Lower leg skin (tissue), 4 donors: ENCODE measurements around the gene CDK5. TPM values are rescaled to one million over a fixed set of nuclear protein-coding genes. Genes with fewer than 3 reads are reported as not detected.

Experiments used
- DNase-seq, 2 donors: peaks; one replicate each; pipeline ENCODE4 v3.0.0-alpha.2; 2019; ENCODE audit warnings: low spot score in 2 of 2
- H3K4me3 ChIP-seq: fragments of 200-600 bp; sonication (generic); 2 replicates; pipeline ENCODE4 v1.5.1; 2017; ENCODE audit warnings: mild to moderate bottlenecking, low read depth; ENCODE audit not compliant: poor library complexity, severe bottlenecking
- POLR2A ChIP-seq, 2 donors: fragments of 450-650 bp; IDR thresholded peaks; one replicate each; pipeline ENCODE4 v1.6.1; 2016 to 2017; ENCODE audit warnings: antibody characterized with exemption in 2 of 2, mild to moderate bottlenecking in 1 of 2, moderate library complexity in 1 of 2
- WGBS, 2 donors: methylation state at CpG; one replicate each; pipeline ENCODE4 v1.1.5; 2018; 5-methylcytosine and 5-hydroxymethylcytosine counted together
- intact Hi-C: fragments of 100-400 bp; cut with DNase I; formaldehyde crosslinking; loops from one replicate; pipeline ENCODE4 v1.15.0; 2023; ENCODE audit warnings: low total_unique reads
- total RNA-seq, 4 donors: library from RNA; depleted of rRNA; stranded (reverse); fragments of >200 nt; gene quantifications; one replicate each; pipeline ENCODE4 v1.1.0, GENCODE V29; 2016
- TF ChIP-seq, protein P1 (sequence below), 3 donors: fragments of 450-650 bp; IDR thresholded peaks; one replicate each; pipeline ENCODE4 v1.5.1; 2016; ENCODE audit warnings: antibody characterized with exemption in 3 of 3, mild to moderate bottlenecking in 3 of 3, moderate library complexity in 2 of 3

The CDK5 gene
- total RNA-seq, 4 donors from 2014 or later, result 3.9 to 13.7 (median 7.2) TPM

DNA sequence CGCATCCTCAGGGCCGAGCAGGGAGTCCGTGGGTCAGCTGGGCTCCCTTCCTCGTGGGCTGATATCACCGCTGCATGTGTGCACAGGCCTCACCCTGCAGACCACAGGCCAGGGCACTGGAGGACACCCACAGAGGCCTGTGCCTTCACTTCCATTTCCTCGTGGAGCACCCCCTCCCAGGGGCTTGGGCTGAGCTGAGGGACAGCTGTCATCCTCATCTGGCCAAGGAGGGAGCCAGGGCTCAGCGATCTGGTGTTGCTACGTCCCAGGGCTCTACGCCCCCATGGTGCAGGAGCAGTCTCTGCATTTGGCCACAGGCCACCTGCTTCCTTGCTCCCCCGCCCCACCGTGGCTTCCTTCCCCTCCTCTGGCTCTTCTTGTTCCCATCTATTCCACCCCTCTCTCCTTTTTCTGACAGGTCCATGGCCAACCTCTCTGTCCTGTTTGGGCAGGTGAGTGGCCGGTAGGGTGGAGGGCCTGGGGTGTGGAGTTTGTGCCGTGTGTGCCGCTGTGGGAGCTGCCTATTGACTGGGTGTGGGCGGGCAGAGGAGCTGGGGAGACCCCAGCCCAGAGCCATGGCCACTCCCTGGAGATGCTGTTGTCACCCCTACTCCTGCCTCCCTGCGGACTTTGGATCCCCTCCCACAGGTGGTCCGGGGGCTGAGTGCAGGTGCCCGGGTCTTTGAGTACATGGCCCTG, 17.7 kb downstream of the CDK5 start:
- no peak for DNase-seq
- TF ChIP-seq POLR2A (IDR thresholded peaks at IDR 0.05), result no peak
- TF ChIP-seq, protein P1, sequence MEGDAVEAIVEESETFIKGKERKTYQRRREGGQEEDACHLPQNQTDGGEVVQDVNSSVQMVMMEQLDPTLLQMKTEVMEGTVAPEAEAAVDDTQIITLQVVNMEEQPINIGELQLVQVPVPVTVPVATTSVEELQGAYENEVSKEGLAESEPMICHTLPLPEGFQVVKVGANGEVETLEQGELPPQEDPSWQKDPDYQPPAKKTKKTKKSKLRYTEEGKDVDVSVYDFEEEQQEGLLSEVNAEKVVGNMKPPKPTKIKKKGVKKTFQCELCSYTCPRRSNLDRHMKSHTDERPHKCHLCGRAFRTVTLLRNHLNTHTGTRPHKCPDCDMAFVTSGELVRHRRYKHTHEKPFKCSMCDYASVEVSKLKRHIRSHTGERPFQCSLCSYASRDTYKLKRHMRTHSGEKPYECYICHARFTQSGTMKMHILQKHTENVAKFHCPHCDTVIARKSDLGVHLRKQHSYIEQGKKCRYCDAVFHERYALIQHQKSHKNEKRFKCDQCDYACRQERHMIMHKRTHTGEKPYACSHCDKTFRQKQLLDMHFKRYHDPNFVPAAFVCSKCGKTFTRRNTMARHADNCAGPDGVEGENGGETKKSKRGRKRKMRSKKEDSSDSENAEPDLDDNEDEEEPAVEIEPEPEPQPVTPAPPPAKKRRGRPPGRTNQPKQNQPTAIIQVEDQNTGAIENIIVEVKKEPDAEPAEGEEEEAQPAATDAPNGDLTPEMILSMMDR (IDR thresholded peaks at IDR 0.05), result no peak
- 74 to 77% methylated on average over 16 to 18 of the region's 18 CpGs for WGBS, 2 donors
- intact Hi-C loops, result no loop called here
- no peak overlapping the region for H3K4me3 ChIP-seq

DNA sequence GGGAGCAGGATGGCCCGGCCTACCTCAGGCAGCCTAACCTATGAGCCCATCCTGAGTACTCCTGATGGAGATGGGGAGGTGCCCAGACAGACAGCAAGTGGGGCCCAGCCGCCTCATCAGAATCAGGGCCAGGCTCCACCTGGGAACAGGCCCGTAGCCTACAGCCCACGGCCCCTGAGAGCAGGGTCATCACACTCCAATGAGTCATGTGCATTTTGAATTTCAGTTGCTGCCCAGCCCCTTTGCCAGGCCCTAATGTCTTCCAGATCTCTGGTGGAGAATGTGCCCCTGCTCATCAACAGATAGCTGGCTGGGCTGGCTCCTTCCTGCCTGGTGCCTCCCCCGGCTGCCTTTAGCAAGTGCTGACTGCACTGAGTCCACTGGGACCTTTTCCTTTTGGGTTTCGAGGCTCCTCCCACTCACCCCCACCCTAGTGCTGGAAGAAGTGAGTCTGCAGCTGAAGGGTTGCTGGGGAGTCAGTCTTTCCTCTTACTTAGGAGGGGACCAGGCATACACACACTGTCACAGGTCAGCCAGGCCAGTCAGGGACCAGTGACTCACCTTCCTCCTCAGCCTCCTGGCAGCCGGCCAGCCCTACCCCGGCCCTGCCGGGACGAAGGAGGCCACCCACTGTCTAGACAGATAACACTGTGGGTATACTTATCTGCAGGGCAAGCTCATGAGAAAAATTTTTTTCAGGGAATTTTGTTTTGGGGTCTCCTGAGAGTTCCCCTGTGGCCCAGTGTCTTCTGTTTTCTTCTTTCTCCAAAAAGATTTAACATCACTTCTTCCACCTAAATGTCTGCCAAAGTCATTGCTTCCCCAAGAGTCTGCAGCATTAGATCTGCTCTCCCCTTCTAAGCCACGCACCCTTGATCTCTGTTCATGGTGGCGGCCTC, 18.5 kb downstream of the CDK5 start:
- WGBS, 2 donors, result 37 to 48% methylated on average over 12 of the region's 12 CpGs
- DNase-seq, result peak in 1 of 2 donors; percentile 92
- TF ChIP-seq, protein P1 (IDR thresholded peaks at IDR 0.05), result no peak
- no peak for TF ChIP-seq POLR2A (IDR thresholded peaks at IDR 0.05)
- intact Hi-C loops, result no loop called here
- no peak overlapping the region for H3K4me3 ChIP-seq

DNA sequence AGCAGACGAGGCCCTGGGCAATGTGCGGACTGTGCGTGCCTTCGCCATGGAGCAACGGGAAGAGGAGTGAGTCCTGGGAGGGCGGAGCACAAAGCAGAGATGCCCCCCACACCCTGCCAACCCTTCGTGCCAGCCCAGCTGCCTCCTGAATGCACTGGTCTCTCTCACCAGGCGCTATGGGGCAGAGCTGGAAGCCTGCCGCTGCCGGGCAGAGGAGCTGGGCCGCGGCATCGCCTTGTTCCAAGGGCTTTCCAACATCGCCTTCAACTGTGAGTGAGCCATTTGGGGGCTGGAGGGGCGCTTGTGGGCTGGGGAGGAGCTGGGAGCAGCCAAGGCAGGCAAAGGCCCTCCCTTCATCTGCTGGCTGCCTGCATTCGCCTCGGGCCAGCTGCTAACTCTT, 21.8 kb downstream of the CDK5 start:
- TF ChIP-seq, protein P1 (IDR thresholded peaks at IDR 0.05), result no peak
- no peak for TF ChIP-seq POLR2A (IDR thresholded peaks at IDR 0.05)
- H3K4me3 ChIP-seq, result no peak overlapping the region
- no peak for DNase-seq
- WGBS, 2 donors, result 90 to 95% methylated on average over 12 to 14 of the region's 17 CpGs
- intact Hi-C loops, result no loop called here

DNA sequence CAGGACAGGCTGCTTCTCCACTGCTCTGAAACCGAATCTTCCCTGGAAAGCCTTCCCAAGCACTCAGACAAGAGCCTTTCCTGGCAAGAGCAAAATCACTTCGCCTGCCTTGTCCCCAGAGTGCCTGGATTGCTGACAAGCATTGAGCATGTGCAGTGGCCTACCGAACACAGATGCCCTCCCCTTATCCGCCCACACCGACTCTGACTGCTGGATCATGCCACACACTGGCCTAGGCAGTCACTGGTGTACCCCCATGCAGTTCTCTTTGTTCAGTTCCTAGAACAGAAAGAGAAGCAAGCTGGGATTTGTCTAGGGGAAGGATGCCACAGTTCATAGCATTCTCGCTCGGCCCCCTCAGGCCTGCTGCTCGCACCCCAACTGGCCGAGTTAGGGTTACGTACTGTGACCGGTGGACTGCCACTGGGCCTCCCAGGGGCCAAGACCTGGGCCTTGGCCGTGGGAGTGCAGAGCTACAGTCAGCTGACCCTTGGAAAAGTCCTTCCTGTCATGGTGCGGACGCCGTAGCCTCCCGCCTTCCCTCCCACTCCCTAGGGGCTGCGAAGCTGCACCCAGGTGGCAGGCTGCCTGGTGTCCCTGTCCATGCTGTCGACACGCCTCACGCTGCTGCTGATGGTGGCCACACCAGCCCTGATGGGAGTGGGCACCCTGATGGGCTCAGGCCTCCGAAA, 22.5 kb downstream of the CDK5 start:
- DNase-seq, result no peak
- intact Hi-C loops, result no loop called here
- no peak overlapping the region for H3K4me3 ChIP-seq
- 89% methylated on average over 21 of the region's 21 CpGs for WGBS, 2 donors
- no peak for TF ChIP-seq POLR2A (IDR thresholded peaks at IDR 0.05)
- TF ChIP-seq, protein P1 (IDR thresholded peaks at IDR 0.05), result no peak

DNA sequence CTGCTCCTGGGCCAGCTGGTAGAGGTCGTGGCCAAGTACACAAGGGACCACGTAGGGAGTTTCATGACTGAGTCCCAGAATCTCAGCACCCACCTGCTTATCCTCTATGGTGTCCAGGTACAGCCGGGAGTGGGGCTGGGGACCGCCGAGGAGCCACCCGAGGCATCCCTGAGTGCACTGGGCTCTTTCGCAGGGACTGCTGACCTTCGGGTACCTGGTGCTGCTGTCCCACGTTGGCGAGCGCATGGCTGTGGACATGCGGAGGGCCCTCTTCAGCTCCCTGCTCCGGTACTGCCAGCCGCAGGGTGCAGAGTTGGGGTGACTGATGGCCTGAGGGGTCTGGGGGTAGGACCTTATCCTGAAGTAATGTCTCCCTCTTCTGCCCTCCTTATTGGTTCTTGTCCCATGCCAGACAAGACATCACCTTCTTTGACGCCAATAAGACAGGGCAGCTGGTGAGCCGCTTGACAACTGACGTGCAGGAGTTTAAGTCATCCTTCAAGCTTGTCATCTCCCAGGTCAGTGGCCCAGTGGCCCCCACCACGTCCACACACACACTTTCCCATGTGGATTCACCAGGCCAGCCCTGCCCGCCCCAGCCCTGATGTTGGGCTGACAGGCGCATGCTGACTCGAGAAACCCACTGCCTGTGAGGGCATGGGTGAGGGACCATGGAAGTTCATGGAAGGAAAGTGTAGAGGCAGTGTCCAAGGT, 23.2 kb downstream of the CDK5 start:
- TF ChIP-seq, protein P1 (IDR thresholded peaks at IDR 0.05), result no peak
- TF ChIP-seq POLR2A (IDR thresholded peaks at IDR 0.05), result no peak
- 95 to 96% methylated on average over 14 to 18 of the region's 21 CpGs for WGBS, 2 donors
- intact Hi-C loops, result no loop called here
- no peak for DNase-seq
- H3K4me3 ChIP-seq, result no peak overlapping the region
